Sigmoid colon (tissue), 7 donors: Measurements from ENCODE around the gene KCNIP3. TPM values are rescaled to one million over a fixed set of nuclear protein-coding genes. Genes with fewer than 3 reads are reported as not detected.

Experiments used
- DNase-seq: peaks from one replicate; pipeline ENCODE4 v3.0.0-alpha.2; 2019
- H3K27ac ChIP-seq, 4 donors: fragments of 200-600 bp; sonication (generic); one replicate each; pipeline ENCODE4 v1.5.1; 2016 to 2019; ENCODE audit warnings: mild to moderate bottlenecking in 1 of 4
- H3K27me3 ChIP-seq, 3 donors: fragments of 200-600 bp; sonication (generic); one replicate each; pipeline ENCODE4 v1.5.1; 2019; ENCODE audit warnings: mild to moderate bottlenecking in 1 of 3
- H3K36me3 ChIP-seq, 4 donors: fragments of 200-600 bp; sonication (generic); one replicate each; pipeline ENCODE4 v1.5.1; 2016 to 2019
- H3K4me1 ChIP-seq, 4 donors: fragments of 200-600 bp; sonication (generic); one replicate each; pipeline ENCODE4 v1.5.1; 2017 to 2019
- H3K4me3 ChIP-seq, 4 donors: fragments of 200-600 bp; sonication (generic); one replicate each; pipeline ENCODE4 v1.5.1; 2017 to 2019; ENCODE audit warnings: mild to moderate bottlenecking in 2 of 4, moderate library complexity in 1 of 4
- H3K9me3 ChIP-seq, 4 donors: fragments of 200-600 bp in 3 of 4; sonication (generic) in 3 of 4; one replicate each; pipeline versions ENCODE4 v1.5.1 to v1.6.1; 2013 to 2019
- EP300 ChIP-seq, 4 donors: sonication (generic); formaldehyde crosslinking; IDR thresholded peaks; one replicate each; pipeline ENCODE4 v1.6.1; 2017; ENCODE audit warnings: antibody characterized with exemption in 4 of 4
- POLR2A ChIP-seq, 2 donors: fragments of 450-650 bp; IDR thresholded peaks; one replicate each; pipeline ENCODE4 v1.6.1; 2016; ENCODE audit warnings: antibody characterized with exemption in 2 of 2, mild to moderate bottlenecking in 2 of 2, moderate library complexity in 2 of 2
- POLR2AphosphoS5 ChIP-seq, 4 donors: sonication (generic); formaldehyde crosslinking; IDR thresholded peaks; one replicate each; pipeline ENCODE4 v1.6.1; 2017; ENCODE audit warnings: antibody characterized with exemption in 4 of 4
- WGBS, 2 donors: extraction: QIAGEN DNeasy Blood & Tissue Kit; methylation state at CpG; one replicate each; pipeline ENCODE4 v1.1.7; 2013; 5-methylcytosine and 5-hydroxymethylcytosine counted together
- intact Hi-C: fragments of 100-400 bp; cut with DNase I; formaldehyde crosslinking; loops from one replicate; pipeline ENCODE4 v1.15.1; 2023
- polyA plus RNA-seq, 3 donors: library from polyadenylated mRNA; stranded (reverse); fragments of 200-250 nt; gene quantifications; one replicate each; pipeline ENCODE4 v1.2.3, GENCODE V29; 2013
- total RNA-seq, 4 donors: library from RNA; depleted of rRNA; stranded (reverse); fragments of >200 nt; gene quantifications; one replicate each; pipeline ENCODE4 v1.1.0, GENCODE V29; 2016
- TF ChIP-seq, protein P1 (sequence below), 4 experiments: fragments of 450-650 bp in 3 of 4; fragments of 200-600 bp in 1 of 4; IDR thresholded peaks; one replicate each; pipeline ENCODE4 v1.5.1; 2016 to 2019; ENCODE audit warnings: antibody characterized with exemption in 4 of 4, mild to moderate bottlenecking in 3 of 4, moderate library complexity in 2 of 4
- donor health status: healthy with polysubstance abuse.
- donor health status: Bipolar disorder and iron deficiency.
- donor health status: healthy.

The KCNIP3 gene
- total and polyA plus RNA-seq, 7 donors: 1.8 to 23.8 (median 11.8) TPM

DNA sequence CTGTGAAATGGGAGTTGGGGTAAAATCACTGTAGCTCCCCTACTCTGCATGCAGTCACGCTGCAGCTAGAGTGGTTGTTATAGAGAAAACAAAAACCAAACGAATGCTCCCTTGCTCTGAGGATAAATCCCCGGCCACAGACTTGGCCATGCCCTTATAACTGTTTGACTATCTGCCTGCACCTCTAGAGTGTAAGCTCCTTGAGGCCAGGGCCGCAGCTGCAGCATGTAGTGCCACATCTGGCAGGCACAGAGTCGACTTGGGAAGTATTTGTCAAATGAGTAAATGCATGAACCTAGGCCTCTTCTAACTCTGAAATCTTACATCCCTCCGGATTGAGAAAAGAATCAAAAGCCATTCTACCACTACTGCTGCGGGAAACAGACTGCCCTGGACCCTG, 35.9 kb downstream of the KCNIP3 start:
- Histone ChIP-seq H3K36me3 (no peaks in the 10 kb centered on the region), H3K9me3 (no peaks in the 10 kb centered on the region), H3K27ac (peak overlapping the region in 3 of 4 donors; percentile 52 to 73 (median 68)), H3K4me1 (peaks cover 0 to 20% (median 9%) of the 10 kb centered on the region in 4 donors), H3K27me3 (no peaks in the 10 kb centered on the region), H3K4me3 (no peak overlapping the region)
- intact Hi-C loops: no loop called here
- TF ChIP-seq EP300 (IDR thresholded peaks at IDR 0.05) (no peak), POLR2A (IDR thresholded peaks at IDR 0.05) (no peak), POLR2AphosphoS5 (IDR thresholded peaks at IDR 0.05) (no peak)
- TF ChIP-seq, protein P1, sequence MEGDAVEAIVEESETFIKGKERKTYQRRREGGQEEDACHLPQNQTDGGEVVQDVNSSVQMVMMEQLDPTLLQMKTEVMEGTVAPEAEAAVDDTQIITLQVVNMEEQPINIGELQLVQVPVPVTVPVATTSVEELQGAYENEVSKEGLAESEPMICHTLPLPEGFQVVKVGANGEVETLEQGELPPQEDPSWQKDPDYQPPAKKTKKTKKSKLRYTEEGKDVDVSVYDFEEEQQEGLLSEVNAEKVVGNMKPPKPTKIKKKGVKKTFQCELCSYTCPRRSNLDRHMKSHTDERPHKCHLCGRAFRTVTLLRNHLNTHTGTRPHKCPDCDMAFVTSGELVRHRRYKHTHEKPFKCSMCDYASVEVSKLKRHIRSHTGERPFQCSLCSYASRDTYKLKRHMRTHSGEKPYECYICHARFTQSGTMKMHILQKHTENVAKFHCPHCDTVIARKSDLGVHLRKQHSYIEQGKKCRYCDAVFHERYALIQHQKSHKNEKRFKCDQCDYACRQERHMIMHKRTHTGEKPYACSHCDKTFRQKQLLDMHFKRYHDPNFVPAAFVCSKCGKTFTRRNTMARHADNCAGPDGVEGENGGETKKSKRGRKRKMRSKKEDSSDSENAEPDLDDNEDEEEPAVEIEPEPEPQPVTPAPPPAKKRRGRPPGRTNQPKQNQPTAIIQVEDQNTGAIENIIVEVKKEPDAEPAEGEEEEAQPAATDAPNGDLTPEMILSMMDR (IDR thresholded peaks at IDR 0.05): no peak
- DNase-seq: no peak
- 85 to 86% methylated on average over 7 of the region's 7 CpGs for WGBS, 2 donors

GRCh38 chr2:95333888-95334338, 36.8 kb downstream of the KCNIP3 start:
- H3K9me3 ChIP-seq: no peaks in the 10 kb centered on the region
- no peaks in the 10 kb centered on the region for H3K27me3 ChIP-seq
- DNase-seq: peak; percentile 97
- H3K36me3 ChIP-seq: no peaks in the 10 kb centered on the region
- H3K4me1 ChIP-seq: peaks cover 0 to 20% (median 9%) of the 10 kb centered on the region in 4 donors
- H3K4me3 ChIP-seq: no peak overlapping the region
- peak overlapping the region in 3 of 4 donors; percentile 52 to 73 (median 68) for H3K27ac ChIP-seq
- TF ChIP-seq POLR2AphosphoS5 (IDR thresholded peaks at IDR 0.05): peak; percentile 44 to 85 (median 77)
- no peak for TF ChIP-seq POLR2A (IDR thresholded peaks at IDR 0.05)
- peak in 2 of 4 donors; percentile 66 to 80 for TF ChIP-seq EP300 (IDR thresholded peaks at IDR 0.05)
- TF ChIP-seq, protein P1 (IDR thresholded peaks at IDR 0.05): no peak
- WGBS, 2 donors: 41 to 57% methylated on average over 11 of the region's 11 CpGs
- intact Hi-C loops: no loop called here

DNA sequence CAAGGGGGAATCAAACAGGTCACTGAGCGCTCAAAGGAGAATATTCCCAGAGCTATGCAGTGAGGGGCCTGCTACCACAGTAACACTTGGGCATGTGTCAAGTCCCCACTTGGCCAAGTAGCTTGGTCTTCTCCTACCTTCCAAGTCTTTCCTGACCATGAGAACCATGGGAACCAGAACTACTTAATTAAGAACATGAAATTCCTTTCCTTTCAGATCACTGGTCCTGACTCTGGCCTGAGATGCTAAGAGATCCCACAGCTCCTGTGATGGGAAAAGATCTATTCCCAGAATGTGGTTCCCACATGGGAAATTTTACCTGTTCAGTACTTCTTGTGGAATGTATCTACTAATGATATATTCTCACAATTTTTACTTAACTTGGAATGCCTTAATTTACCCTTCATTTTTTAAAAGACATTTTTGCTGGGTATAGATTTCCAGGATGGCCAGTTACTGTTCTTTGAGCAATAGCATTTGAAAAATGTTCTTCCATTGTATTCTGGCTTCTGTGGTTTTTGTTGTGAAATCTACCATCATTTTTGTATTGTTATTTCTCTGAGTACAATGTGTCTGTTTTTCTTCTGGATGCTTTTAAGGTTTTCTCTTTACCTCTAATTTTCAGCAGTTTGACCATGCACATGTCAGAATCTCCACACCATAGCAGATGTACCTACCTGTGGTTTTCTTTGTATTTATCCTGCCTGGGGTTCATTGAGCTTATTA, 37.9 kb downstream of the KCNIP3 start:
- no peak overlapping the region for H3K4me3 ChIP-seq
- TF ChIP-seq POLR2AphosphoS5 (IDR thresholded peaks at IDR 0.05) (no peak), EP300 (IDR thresholded peaks at IDR 0.05) (no peak), POLR2A (IDR thresholded peaks at IDR 0.05) (no peak)
- TF ChIP-seq, protein P1 (IDR thresholded peaks at IDR 0.05): no peak

GRCh38 chr2:95336406-95336805, 39.3 kb downstream of the KCNIP3 start:
- no peak overlapping the region for H3K4me3 ChIP-seq
- WGBS, 2 donors: 41 to 72% methylated on average over 2 of the region's 2 CpGs
- intact Hi-C loops: no loop called here
- no peak overlapping the region for H3K27ac ChIP-seq
- peaks cover 0 to 20% (median 9%) of the 10 kb centered on the region in 4 donors for H3K4me1 ChIP-seq
- no peak for DNase-seq
- no peaks in the 10 kb centered on the region for H3K9me3 ChIP-seq
- TF ChIP-seq POLR2A (IDR thresholded peaks at IDR 0.05): no peak
- TF ChIP-seq EP300 (IDR thresholded peaks at IDR 0.05): no peak
- TF ChIP-seq POLR2AphosphoS5 (IDR thresholded peaks at IDR 0.05): no peak
- TF ChIP-seq, protein P1 (IDR thresholded peaks at IDR 0.05): no peak
- H3K27me3 ChIP-seq: no peaks in the 10 kb centered on the region
- no peaks in the 10 kb centered on the region for H3K36me3 ChIP-seq

More for the DNA sequence above, 37.9 kb downstream of the KCNIP3 start:
- no peak for DNase-seq
- intact Hi-C loops: no loop called here
- no peaks in the 10 kb centered on the region for H3K36me3 ChIP-seq
- H3K27ac ChIP-seq: peak overlapping the region in 1 of 4 donors; percentile 73
- no peaks in the 10 kb centered on the region for H3K9me3 ChIP-seq
- peaks cover 0 to 20% (median 9%) of the 10 kb centered on the region in 4 donors for H3K4me1 ChIP-seq
- no peaks in the 10 kb centered on the region for H3K27me3 ChIP-seq
- WGBS, 2 donors: 93 to 100% methylated on average over 1 of the region's 1 CpG
